Mesothelial cell of epicardium (in vitro differentiated cells): ENCODE results near the gene ZNF385D. TPM values are rescaled to one million over a fixed set of nuclear protein-coding genes. Genes with fewer than 3 reads are reported as not detected.

Source experiments
- DNase-seq, 2 experiments: peaks; one replicate each; pipeline ENCODE4 v3.0.0; 2021; ENCODE audit warnings: low spot score in 2 of 2; ENCODE audit not compliant: unreplicated experiment in 2 of 2
- H3K27ac Mint-ChIP-seq: 2 replicates; pipeline ENCODE4 v1.8.0; 2021; ENCODE audit warnings: mixed read lengths
- H3K27me3 Mint-ChIP-seq: 2 replicates; pipeline ENCODE4 v1.8.0; 2021; ENCODE audit warnings: low read depth, mixed read lengths
- H3K36me3 Mint-ChIP-seq: 2 replicates; pipeline ENCODE4 v1.8.0; 2021; ENCODE audit warnings: mixed read lengths
- H3K4me1 Mint-ChIP-seq: 2 replicates; pipeline ENCODE4 v1.8.0; 2021; ENCODE audit warnings: mixed read lengths
- H3K4me3 Mint-ChIP-seq: 2 replicates; pipeline ENCODE4 v1.8.0; 2021; ENCODE audit warnings: mild to moderate bottlenecking, moderate library complexity, mixed read lengths
- H3K9me3 Mint-ChIP-seq: 2 replicates; pipeline ENCODE4 v1.8.0; 2021; ENCODE audit warnings: mixed read lengths
- total RNA-seq: library from RNA; stranded (reverse); gene quantifications from 3 replicates; pipeline ENCODE4 v1.2.1, GENCODE V29; 2021
- TF ChIP-seq, protein P1 (sequence below): fragments of 200-600 bp; sonication (generic); IDR thresholded peaks from one replicate; pipeline ENCODE4 v1.5.0; 2021; ENCODE audit warnings: antibody characterized with exemption; ENCODE audit not compliant: unreplicated experiment

Gene ZNF385D
- total RNA-seq, 1 donor from 2014 or later: 3.7 TPM

DNA sequence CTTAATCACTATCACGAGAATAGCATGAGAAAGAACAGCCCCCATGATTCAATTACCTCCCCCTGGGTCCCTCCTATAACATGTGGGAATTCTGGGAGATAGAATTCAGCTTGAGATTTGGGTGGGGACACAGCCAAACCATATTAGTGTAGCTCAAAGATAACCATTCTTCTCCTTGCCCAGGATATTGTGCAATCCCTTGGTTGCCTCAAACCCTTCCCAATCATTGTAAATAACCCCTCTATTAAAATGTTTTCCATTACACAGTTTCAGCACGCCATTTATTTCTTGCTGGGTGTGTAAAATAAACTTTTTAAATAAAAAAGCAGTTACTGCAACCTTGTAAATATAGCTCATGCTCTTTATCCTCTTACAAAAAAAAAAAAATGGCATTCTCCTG lies 47.7 kb downstream of the ZNF385D start:
- H3K4me1 Mint-ChIP-seq: no peaks in the 10 kb centered on the region

DNA sequence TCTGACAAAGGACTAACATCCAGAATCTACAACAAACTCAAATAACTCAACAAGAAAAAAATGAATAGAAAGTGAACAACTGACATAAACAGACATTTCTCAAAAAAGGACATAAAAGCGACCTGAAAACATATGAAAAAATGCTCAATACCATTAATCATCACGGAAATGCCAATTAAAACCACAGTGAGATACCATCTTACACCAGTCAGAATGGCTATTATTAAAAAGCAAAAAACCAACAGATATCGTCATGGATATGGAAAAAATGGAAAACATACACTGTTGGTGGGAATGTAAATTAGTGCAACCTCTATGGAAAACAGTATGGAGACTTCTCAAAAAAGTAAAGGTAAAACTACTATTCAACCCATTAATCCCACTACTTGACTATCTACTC lies 53.3 kb downstream of the ZNF385D start:
- TF ChIP-seq, protein P1, sequence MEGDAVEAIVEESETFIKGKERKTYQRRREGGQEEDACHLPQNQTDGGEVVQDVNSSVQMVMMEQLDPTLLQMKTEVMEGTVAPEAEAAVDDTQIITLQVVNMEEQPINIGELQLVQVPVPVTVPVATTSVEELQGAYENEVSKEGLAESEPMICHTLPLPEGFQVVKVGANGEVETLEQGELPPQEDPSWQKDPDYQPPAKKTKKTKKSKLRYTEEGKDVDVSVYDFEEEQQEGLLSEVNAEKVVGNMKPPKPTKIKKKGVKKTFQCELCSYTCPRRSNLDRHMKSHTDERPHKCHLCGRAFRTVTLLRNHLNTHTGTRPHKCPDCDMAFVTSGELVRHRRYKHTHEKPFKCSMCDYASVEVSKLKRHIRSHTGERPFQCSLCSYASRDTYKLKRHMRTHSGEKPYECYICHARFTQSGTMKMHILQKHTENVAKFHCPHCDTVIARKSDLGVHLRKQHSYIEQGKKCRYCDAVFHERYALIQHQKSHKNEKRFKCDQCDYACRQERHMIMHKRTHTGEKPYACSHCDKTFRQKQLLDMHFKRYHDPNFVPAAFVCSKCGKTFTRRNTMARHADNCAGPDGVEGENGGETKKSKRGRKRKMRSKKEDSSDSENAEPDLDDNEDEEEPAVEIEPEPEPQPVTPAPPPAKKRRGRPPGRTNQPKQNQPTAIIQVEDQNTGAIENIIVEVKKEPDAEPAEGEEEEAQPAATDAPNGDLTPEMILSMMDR: no peak
- Mint-ChIP-seq H3K36me3 (no peaks in the 10 kb centered on the region), H3K27ac (no peak overlapping the region), H3K9me3 (peaks cover 2% of the 10 kb centered on the region), H3K27me3 (peaks cover 7% of the 10 kb centered on the region), H3K4me1 (no peaks in the 10 kb centered on the region), H3K4me3 (no peak overlapping the region)
- DNase-seq: no peak

More for the DNA sequence above, 47.7 kb downstream of the ZNF385D start:
- peaks cover 2% of the 10 kb centered on the region for H3K27me3 Mint-ChIP-seq
- peaks cover 6% of the 10 kb centered on the region for H3K9me3 Mint-ChIP-seq
- no peak for DNase-seq
- H3K27ac Mint-ChIP-seq: no peak overlapping the region
- TF ChIP-seq, protein P1: no peak
- no peaks in the 10 kb centered on the region for H3K36me3 Mint-ChIP-seq
- no peak overlapping the region for H3K4me3 Mint-ChIP-seq

DNA sequence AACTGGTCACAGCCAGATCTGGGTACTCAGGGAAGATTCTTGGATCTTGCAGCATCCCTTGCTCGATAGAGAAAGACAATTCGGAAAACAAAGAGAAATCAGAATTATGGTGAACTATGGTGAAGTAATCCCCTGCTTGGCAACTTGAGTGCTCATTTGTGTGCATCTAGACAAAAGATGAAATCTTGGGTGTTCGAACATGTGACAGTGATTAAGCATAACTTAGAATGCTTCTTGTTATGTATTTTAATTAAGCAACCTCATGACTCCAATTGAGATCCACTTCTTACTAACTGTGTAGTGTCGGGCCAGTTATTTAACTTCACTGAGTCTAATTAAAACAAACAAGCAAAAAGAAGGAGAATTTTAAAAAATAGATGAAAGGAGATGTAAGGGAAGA lies 56.5 kb downstream of the ZNF385D start:
- H3K4me3 Mint-ChIP-seq: no peak overlapping the region
- no peaks in the 10 kb centered on the region for H3K4me1 Mint-ChIP-seq
- TF ChIP-seq, protein P1: no peak

DNA sequence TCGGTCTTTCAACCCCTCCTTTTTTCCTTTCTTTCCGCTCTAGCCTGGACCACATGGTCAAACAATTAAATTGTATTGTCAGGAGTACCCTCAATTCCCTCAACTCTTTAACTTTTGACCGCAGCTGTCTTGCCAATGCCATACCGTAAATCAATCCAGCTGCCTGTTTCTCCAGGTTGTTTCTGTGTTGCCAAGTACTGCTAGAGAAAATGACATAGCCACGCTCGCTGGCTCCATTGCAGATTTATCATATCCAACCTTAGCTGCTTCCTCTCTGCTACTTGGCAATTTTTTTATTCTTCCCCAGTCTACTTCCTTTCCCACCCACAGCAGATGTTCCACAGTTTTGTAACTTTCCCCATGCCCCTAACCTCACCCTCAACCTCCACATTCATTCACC lies 60.0 kb downstream of the ZNF385D start:
- DNase-seq: no peak
- no peaks in the 10 kb centered on the region for H3K9me3 Mint-ChIP-seq
- H3K36me3 Mint-ChIP-seq: no peaks in the 10 kb centered on the region
- no peak overlapping the region for H3K4me3 Mint-ChIP-seq
- H3K27ac Mint-ChIP-seq: no peak overlapping the region
- H3K4me1 Mint-ChIP-seq: no peaks in the 10 kb centered on the region
- TF ChIP-seq, protein P1: no peak
- H3K27me3 Mint-ChIP-seq: peaks cover 9% of the 10 kb centered on the region

More for the DNA sequence above, 56.5 kb downstream of the ZNF385D start:
- H3K27ac Mint-ChIP-seq: no peak overlapping the region
- H3K36me3 Mint-ChIP-seq: no peaks in the 10 kb centered on the region
- peaks cover 9% of the 10 kb centered on the region for H3K27me3 Mint-ChIP-seq
- no peak for DNase-seq
- no peaks in the 10 kb centered on the region for H3K9me3 Mint-ChIP-seq

DNA sequence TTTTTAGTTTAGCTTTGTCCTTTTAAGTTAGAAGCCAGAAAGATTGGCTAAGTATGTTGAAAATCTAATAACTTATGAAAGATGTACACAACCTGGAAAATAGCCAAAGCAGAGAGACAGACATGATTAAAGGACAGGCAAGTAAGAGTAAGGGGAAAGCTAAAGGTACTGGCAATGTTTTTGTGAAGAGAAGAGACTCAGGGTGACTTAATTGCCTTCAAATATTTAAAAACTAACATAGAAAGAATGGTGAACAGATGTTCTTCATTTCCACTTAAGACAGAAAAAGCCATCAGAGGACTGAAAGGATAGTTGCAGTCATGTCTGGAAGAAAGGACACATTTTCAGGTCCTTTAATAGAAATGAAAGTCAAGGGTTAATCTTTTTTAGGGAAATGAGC lies 68.8 kb downstream of the ZNF385D start:
- H3K27me3 Mint-ChIP-seq: no peaks in the 10 kb centered on the region
- peak overlapping the region; percentile 57 for H3K27ac Mint-ChIP-seq
- H3K4me1 Mint-ChIP-seq: peaks cover 26% of the 10 kb centered on the region
- no peaks in the 10 kb centered on the region for H3K9me3 Mint-ChIP-seq
- H3K36me3 Mint-ChIP-seq: no peaks in the 10 kb centered on the region
- TF ChIP-seq, protein P1: no peak
- H3K4me3 Mint-ChIP-seq: no peak overlapping the region
- DNase-seq: no peak

DNA sequence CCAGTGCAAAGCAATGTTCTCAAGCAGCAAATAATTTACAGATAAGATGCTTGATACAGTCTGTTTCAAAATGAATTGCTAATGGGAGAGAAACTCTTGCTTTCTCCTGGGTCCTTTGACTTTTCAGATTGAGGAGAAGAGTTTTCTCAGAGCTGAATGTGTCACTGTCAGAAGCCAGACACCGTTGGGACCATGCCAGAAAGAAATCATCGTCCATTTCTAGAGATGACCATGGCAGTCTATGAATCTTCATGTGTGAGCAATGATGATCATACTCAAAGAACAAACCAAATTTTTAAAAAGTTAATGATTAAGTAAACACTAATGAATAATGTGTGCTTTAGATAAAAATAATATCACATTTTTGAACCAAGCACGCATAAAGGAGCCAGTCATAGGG lies 77.6 kb downstream of the ZNF385D start:
- no peak overlapping the region for H3K27ac Mint-ChIP-seq
- no peak for DNase-seq
- peaks cover 2% of the 10 kb centered on the region for H3K27me3 Mint-ChIP-seq
- no peaks in the 10 kb centered on the region for H3K9me3 Mint-ChIP-seq
- H3K36me3 Mint-ChIP-seq: no peaks in the 10 kb centered on the region
- H3K4me3 Mint-ChIP-seq: no peak overlapping the region
- TF ChIP-seq, protein P1: no peak
- peaks cover 5% of the 10 kb centered on the region for H3K4me1 Mint-ChIP-seq
